A673 (cell line): ENCODE measurements around the gene RXRA. TPM values are rescaled to one million over a fixed set of nuclear protein-coding genes. Genes with fewer than 3 reads are reported as not detected.

Experiments
- BruUV-seq: library from RNA; stranded (reverse); fragments of 400-500 nt; replicated peaks from 2 replicates; lab custom pipeline; 2021; lab: Mats Ljungman, UMichigan
- CTCF ChIA-PET: fragments of 300-600 bp; sonication (Branson Sonifier 250); formaldehyde crosslinking; loops from one replicate; lab custom pipeline; 2022; ENCODE audit warnings: antibody characterized with exemption; lab: Charles Lee
- POLR2A ChIA-PET: fragments of 300-600 bp; sonication (Branson Sonifier 250); formaldehyde crosslinking; loops from one replicate; lab custom pipeline; 2022; ENCODE audit warnings: antibody characterized with exemption; ENCODE audit not compliant: low non-redundant PET; lab: Charles Lee
- DNase-seq: peaks from one replicate; pipeline ENCODE4 v3.0.0-alpha.2; 2015; ENCODE audit warnings: low spot score
- H3K27ac ChIP-seq: fragments of 200-600 bp; sonication (generic); 2 replicates; pipeline ENCODE4 v1.5.1; 2016; ENCODE audit warnings: mixed run types, low read depth, mild to moderate bottlenecking, mixed read lengths, antibody characterized with exemption, low read length; ENCODE audit not compliant: poor library complexity, severe bottlenecking
- H3K27me3 ChIP-seq: fragments of 200-600 bp; sonication (generic); replicated peaks from 2 replicates; pipeline ENCODE4 v1.6.1; 2017; ENCODE audit warnings: mixed run types, low read depth, mild to moderate bottlenecking, mixed read lengths, antibody characterized with exemption, low read length; ENCODE audit not compliant: insufficient read depth, poor library complexity
- H3K36me3 ChIP-seq: fragments of 200-600 bp; sonication (generic); 2 replicates; pipeline ENCODE4 v1.6.1; 2016; ENCODE audit warnings: mixed run types, mild to moderate bottlenecking, mixed read lengths, antibody characterized with exemption, low read length; ENCODE audit not compliant: insufficient read depth, poor library complexity, severe bottlenecking
- H3K4me1 ChIP-seq: fragments of 200-600 bp; sonication (generic); 2 replicates; pipeline ENCODE4 v1.6.1; 2017; ENCODE audit warnings: mixed run types, mild to moderate bottlenecking, mixed read lengths, antibody characterized with exemption, low read length; ENCODE audit not compliant: insufficient read depth, poor library complexity, severe bottlenecking
- H3K4me3 ChIP-seq: fragments of 200-600 bp; sonication (generic); 2 replicates; pipeline ENCODE4 v1.5.1; 2016; ENCODE audit warnings: low read depth, mixed run types, mild to moderate bottlenecking, mixed read lengths, low read length; ENCODE audit not compliant: poor library complexity, severe bottlenecking
- H3K9me3 ChIP-seq: fragments of 200-600 bp; sonication (generic); 2 replicates; pipeline ENCODE4 v1.6.1; 2016; ENCODE audit warnings: mixed run types, low read depth, mild to moderate bottlenecking, mixed read lengths, antibody characterized with exemption, low read length; ENCODE audit not compliant: poor library complexity, severe bottlenecking
- CTCF ChIP-seq: fragments of 300-800, 200-600 bp; sonication (generic); conservative IDR thresholded peaks from 2 replicates; pipeline ENCODE4 v1.5.1; 2017; ENCODE audit warnings: low read depth, mild to moderate bottlenecking, antibody characterized with exemption, low read length, moderate library complexity, mixed read lengths
- EZH2 ChIP-seq: fragments of 200-600 bp; sonication (generic); IDR thresholded peaks from 2 replicates; pipeline ENCODE4 v1.6.1; 2017; ENCODE audit warnings: borderline replicate concordance, low read depth, mild to moderate bottlenecking, mixed read lengths, antibody characterized with exemption, low read length; ENCODE audit not compliant: poor library complexity, severe bottlenecking
- intact Hi-C: fragments of 100-400 bp; cut with micrococcal nuclease; formaldehyde crosslinking; loops from one replicate; pipeline ENCODE4 v1.10.0; 2022; ENCODE audit not compliant: unreplicated experiment
- total RNA-seq: library from RNA; stranded (reverse); gene quantifications from 2 replicates; pipeline ENCODE4 v1.2.3, GENCODE V29; 2021

Gene RXRA
- total RNA-seq, 1 experiment from 2014 or later, result 54.1 TPM

GRCh38 chr9:134389642-134390041, 63.4 kb downstream of the RXRA start:
- no peaks in the 10 kb centered on the region for H3K36me3 ChIP-seq
- no peak for TF ChIP-seq EZH2
- no peak for TF ChIP-seq CTCF
- H3K4me3 ChIP-seq, result no peak overlapping the region
- no peaks in the 10 kb centered on the region for H3K27me3 ChIP-seq
- ChIA-PET POLR2A (no interaction called here), CTCF (no interaction called here)
- no TSS peak for BruUV-seq
- no peak for DNase-seq
- H3K27ac ChIP-seq, result no peak overlapping the region
- no peaks in the 10 kb centered on the region for H3K4me1 ChIP-seq
- intact Hi-C loops, result no loop called here
- H3K9me3 ChIP-seq, result no peaks in the 10 kb centered on the region

- CTCF ChIA-PET, result no interaction called here
- no peaks in the 10 kb centered on the region for H3K27me3 ChIP-seq
- H3K9me3 ChIP-seq, result no peaks in the 10 kb centered on the region
- H3K36me3 ChIP-seq, result no peaks in the 10 kb centered on the region
- DNase-seq, result no peak
- H3K27ac ChIP-seq, result peak overlapping the region; percentile 22
- intact Hi-C loops, result no loop called here
- no TSS peak for BruUV-seq
- no peaks in the 10 kb centered on the region for H3K4me1 ChIP-seq
- H3K4me3 ChIP-seq, result no peak overlapping the region
- TF ChIP-seq EZH2 (no peak), CTCF (no peak)
- POLR2A ChIA-PET, result no interaction called here
These were observed 64.3 kb downstream of the RXRA start for GRCh38 chr9:134390537-134390936.

- H3K27me3 ChIP-seq, result no peaks in the 10 kb centered on the region
- H3K9me3 ChIP-seq, result no peaks in the 10 kb centered on the region
- no TSS peak for BruUV-seq
- intact Hi-C loops, result no loop called here
- CTCF ChIA-PET, result no interaction called here
- no peak for DNase-seq
- no peaks in the 10 kb centered on the region for H3K36me3 ChIP-seq
- TF ChIP-seq CTCF, result no peak
- TF ChIP-seq EZH2, result no peak
- H3K27ac ChIP-seq, result peak overlapping the region; percentile 22
- peaks cover 1% of the 10 kb centered on the region for H3K4me1 ChIP-seq
- POLR2A ChIA-PET, result no interaction called here
- H3K4me3 ChIP-seq, result no peak overlapping the region
These were observed 64.7 kb downstream of the RXRA start for GRCh38 chr9:134390947-134391318.
